ENCODE data around the gene DAB1. TPM values are rescaled to one million over a fixed set of nuclear protein-coding genes. Genes with fewer than 3 reads are reported as not detected.

The DAB1 gene
- total RNA-seq, 1 donor from 2014 or later: 0.25 TPM

- no peak for TF ChIP-seq CTCF (IDR thresholded peaks at IDR 0.05; ENCODE audit: insufficient read depth, low read length, poor library complexity, severe bottlenecking)
- no peak for DNase-seq (ENCODE audit: low read depth)
- no peaks in the 10 kb centered on the region for H3K36me3 ChIP-seq (ENCODE audit: control insufficient read depth, insufficient read depth, low read length)
These were observed 92.2 kb downstream of the DAB1 start for GRCh38 chr1:57331620-57332019.

DNA sequence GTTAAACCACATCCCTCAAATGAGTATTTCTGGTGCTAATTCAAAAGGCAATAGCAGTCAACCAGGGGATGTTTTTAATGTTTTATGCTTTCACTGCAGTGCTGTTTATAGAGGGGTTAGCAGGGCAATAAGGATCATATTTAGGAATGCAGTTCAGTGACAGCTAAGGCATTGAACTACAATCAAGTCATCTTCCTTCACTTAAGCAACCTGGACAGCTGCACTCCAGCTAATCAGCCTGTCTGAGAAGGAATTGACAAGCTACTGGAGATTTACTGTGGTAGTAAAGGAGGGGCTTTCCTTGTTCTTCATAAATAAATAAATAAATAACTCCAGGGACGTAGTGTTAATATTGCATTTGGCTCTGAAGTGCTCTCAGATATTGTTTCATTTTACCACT is 93.9 kb downstream of the DAB1 start:
- Histone ChIP-seq H3K27me3 (ENCODE audit: control insufficient read depth, insufficient read depth, low read length) (no peaks in the 10 kb centered on the region), H3K4me3 (ENCODE audit: low read depth, low read length) (no peak overlapping the region), H3K36me3 (ENCODE audit: control insufficient read depth, insufficient read depth, low read length) (no peaks in the 10 kb centered on the region)
- no peak for DNase-seq (ENCODE audit: low read depth)
- no peak for TF ChIP-seq CTCF (IDR thresholded peaks at IDR 0.05; ENCODE audit: insufficient read depth, low read length, poor library complexity, severe bottlenecking)

More at GRCh38 chr1:57331620-57332019, 92.2 kb downstream of the DAB1 start:
- no peaks in the 10 kb centered on the region for H3K27me3 ChIP-seq (ENCODE audit: control insufficient read depth, insufficient read depth, low read length)
- H3K4me3 ChIP-seq (ENCODE audit: low read depth, low read length): no peak overlapping the region

DNA sequence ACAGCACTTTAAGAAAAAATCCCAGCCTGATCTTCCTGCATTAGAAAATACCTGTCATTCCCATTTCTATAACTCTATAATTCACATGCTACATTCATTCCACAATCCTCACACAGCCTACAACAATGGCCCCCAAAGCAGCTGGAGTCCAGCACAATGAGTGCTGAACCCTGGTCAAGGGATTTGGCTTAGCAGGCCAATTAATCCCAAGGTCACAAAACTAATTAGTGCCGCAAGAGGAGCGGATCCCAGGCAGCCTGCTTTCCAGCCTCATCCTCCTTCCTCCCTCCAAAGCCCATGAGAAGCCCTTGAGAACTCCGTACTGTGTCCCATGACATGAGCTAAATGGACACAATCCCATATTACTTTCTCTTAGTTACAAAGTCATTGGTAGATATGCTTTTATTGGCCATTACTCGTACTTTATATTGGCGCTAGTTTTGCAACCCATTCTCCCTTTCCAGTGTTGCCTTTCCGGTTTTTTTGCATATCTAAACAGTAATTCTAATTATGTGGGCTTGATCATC is 94.8 kb downstream of the DAB1 start:
- TF ChIP-seq CTCF (IDR thresholded peaks at IDR 0.05; ENCODE audit: insufficient read depth, low read length, poor library complexity, severe bottlenecking): no peak
- Histone ChIP-seq H3K36me3 (ENCODE audit: control insufficient read depth, insufficient read depth, low read length) (no peaks in the 10 kb centered on the region), H3K4me3 (ENCODE audit: low read depth, low read length) (no peak overlapping the region), H3K27me3 (ENCODE audit: control insufficient read depth, insufficient read depth, low read length) (no peaks in the 10 kb centered on the region)
- DNase-seq (ENCODE audit: low read depth): no peak

DNA sequence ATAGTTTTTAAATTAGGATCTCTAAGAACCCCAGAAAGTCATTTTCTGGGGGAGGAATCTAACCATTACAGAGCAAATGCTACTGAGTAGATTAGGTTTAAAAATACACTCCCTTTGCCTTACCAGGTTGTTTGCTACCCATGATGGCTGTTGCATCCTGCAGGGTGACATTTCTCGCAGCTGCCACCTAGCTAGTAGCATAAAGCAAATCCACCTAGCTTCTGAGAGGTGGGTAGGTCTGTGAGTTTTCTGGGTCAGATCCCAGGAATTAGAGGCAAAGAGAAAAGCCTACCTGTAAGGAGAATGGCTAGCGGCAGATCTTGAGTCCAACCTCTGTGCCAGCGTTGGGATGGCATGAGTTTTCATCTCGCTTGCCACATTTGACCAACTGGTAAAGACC is 95.9 kb downstream of the DAB1 start:
- no peak for DNase-seq (ENCODE audit: low read depth)
- no peak for TF ChIP-seq CTCF (IDR thresholded peaks at IDR 0.05; ENCODE audit: insufficient read depth, low read length, poor library complexity, severe bottlenecking)

GRCh38 chr1:57327336-57327735 is 96.5 kb downstream of the DAB1 start:
- no peaks in the 10 kb centered on the region for H3K27me3 ChIP-seq (ENCODE audit: control insufficient read depth, insufficient read depth, low read length)
- no peaks in the 10 kb centered on the region for H3K36me3 ChIP-seq (ENCODE audit: control insufficient read depth, insufficient read depth, low read length)
- DNase-seq (ENCODE audit: low read depth): no peak
- no peak for TF ChIP-seq CTCF (IDR thresholded peaks at IDR 0.05; ENCODE audit: insufficient read depth, low read length, poor library complexity, severe bottlenecking)
- no peak overlapping the region for H3K4me3 ChIP-seq (ENCODE audit: low read depth, low read length)

More for the DNA sequence above, 95.9 kb downstream of the DAB1 start:
- no peaks in the 10 kb centered on the region for H3K36me3 ChIP-seq (ENCODE audit: control insufficient read depth, insufficient read depth, low read length)
- H3K4me3 ChIP-seq (ENCODE audit: low read depth, low read length): no peak overlapping the region
- H3K27me3 ChIP-seq (ENCODE audit: control insufficient read depth, insufficient read depth, low read length): no peaks in the 10 kb centered on the region

- TF ChIP-seq CTCF (IDR thresholded peaks at IDR 0.05; ENCODE audit: insufficient read depth, low read length, poor library complexity, severe bottlenecking): no peak
- Histone ChIP-seq H3K4me3 (ENCODE audit: low read depth, low read length) (no peak overlapping the region), H3K27me3 (ENCODE audit: control insufficient read depth, insufficient read depth, low read length) (no peaks in the 10 kb centered on the region), H3K36me3 (ENCODE audit: control insufficient read depth, insufficient read depth, low read length) (no peaks in the 10 kb centered on the region)
- no peak for DNase-seq (ENCODE audit: low read depth)
These were observed 98.3 kb downstream of the DAB1 start for GRCh38 chr1:57325536-57325935.

Measured in kidney epithelial cell (primary cell).